Measurements from ENCODE around the gene PLXNC1.

PLXNC1 gene

DNA sequence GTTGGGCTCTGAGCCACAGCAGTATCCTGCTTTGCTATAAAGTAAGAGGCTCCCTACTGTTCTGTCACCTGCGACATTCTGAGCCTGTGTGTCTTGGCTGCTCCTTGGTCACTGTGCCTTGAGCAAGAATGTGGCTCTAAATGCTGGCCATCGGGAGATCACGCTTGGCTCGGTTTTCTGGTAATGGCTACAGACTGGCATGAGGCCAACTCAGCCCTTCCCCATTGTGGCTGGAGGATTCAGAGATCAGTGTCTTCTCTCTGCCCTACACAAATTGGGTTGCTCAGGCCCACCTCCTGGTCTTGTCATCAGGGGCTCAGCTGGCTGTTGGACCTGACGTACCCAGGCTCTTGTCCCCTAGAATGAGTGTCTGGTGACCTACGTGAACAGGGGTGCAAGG is 94.5 kb downstream of the PLXNC1 start:
- no peak for DNase-seq (ENCODE audit: low spot score)

DNA sequence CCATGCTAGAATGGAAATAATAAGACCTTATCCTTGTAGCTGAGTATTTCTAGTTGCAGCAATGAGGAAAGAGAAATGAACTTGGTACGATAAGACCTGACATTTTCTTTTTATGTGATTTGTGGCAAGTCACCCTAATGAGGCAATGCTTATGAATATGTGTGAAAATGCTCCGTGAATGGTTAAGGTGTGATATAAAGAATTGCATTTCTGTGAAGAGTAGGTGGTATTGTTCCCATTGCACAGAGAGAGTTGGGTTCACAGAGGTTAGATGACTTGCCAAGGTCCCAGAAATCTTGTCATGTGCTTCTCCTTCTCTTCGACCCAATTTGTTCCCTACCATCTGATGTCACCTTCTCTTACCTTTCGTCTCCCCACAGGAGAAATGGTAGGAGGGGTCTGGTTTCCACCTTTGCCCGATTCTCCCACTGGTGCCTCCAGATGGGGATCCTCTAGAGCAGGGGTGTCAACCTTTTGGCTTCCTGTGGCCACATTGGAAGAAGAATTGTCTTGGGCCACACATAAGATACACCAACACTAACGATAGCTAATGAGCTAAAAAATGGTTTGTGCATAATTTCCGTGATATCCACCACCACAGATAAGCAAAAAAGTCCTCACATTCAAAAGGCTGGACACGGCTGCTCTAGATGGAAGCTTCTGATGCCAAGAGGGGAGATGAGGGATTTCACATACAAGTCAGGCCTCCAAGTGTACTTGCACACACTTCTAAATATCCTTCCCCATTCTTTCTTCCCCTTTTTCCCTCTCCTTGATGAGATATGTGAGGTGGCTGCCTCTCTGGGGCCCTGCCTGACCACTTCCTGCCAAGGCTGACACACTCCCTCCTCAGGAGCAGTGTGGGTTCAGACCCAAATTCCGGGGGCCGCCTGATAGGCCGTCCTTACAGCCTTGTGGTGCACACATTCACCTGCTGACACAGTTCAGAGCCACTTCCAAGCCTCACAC is 96.1 kb downstream of the PLXNC1 start:
- DNase-seq (ENCODE audit: low spot score): no peak

- DNase-seq (ENCODE audit: low spot score): no peak
These were observed 97.4 kb downstream of the PLXNC1 start for GRCh38 chr12:94245631-94246383.

DNA sequence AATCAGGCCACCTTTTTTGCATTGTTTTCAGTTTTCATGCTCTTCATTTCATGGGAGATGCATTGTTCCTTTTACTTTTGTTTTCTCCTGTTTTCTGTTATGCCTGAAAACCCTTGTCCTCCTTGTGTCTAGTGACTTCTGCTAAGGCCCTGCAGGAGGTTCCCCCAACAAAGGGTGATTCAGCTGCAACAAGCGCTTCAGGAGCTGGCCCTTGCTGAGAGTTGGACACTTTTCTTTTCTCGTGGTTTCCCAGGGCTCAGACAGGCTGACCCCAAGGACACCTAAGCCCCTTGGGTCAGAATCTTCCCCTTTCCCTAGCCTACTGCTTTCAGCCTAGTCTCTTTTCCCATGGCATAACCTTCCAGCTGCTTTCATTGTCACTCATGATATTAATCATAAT is 98.9 kb downstream of the PLXNC1 start:
- DNase-seq (ENCODE audit: low spot score): no peak

DNA sequence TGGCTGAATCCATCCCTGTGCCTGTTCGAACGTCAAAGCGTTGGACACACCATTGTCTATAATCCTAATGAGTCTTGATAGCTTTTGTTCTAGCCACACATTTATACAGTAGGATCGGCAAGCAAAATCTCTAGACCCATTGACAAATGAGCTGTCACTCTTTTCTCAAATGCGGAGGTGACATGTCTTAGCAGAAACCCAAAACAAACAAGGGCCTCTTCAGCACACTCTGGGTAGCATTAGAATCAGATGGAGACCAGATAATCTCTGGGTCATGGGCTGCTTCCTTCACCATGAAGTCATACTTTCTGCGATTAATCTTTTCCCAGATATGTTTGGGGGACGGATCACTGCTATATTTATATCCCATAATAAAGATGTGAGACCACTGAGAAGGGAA is 100.2 kb downstream of the PLXNC1 start:
- no peak for DNase-seq (ENCODE audit: low spot score)

GRCh38 chr12:94250130-94250529 is 101.8 kb downstream of the PLXNC1 start:
- no peak for DNase-seq (ENCODE audit: low spot score)

DNA sequence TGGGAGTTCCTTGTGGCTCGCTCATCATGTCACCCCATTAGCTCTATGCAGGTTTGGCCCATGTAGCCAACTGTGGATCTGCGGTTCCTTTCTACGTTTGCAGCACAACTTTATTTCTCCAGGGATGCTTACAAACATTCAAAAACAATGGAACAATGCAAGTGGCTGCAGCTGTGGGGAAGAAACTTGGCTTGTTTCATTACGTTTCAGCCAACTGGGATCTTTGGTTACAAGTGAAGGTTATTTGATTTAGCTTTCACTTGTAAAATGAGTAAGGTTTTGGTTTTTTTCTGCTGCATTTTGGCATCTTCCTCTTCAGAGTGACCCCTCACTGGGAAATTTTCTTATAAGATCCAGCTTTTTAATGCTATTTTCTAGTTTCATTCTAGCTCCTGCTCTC is 105.9 kb downstream of the PLXNC1 start:
- no peak for DNase-seq (ENCODE audit: low spot score)

GRCh38 chr12:94255006-94255405 is 106.6 kb downstream of the PLXNC1 start:
- no peak for DNase-seq (ENCODE audit: low spot score)

GRCh38 chr12:94255428-94255827 is 107.1 kb downstream of the PLXNC1 start:
- DNase-seq (ENCODE audit: low spot score): no peak

- no peak for DNase-seq (ENCODE audit: low spot score)
These were observed 110.2 kb downstream of the PLXNC1 start for GRCh38 chr12:94258593-94258992.

DNA sequence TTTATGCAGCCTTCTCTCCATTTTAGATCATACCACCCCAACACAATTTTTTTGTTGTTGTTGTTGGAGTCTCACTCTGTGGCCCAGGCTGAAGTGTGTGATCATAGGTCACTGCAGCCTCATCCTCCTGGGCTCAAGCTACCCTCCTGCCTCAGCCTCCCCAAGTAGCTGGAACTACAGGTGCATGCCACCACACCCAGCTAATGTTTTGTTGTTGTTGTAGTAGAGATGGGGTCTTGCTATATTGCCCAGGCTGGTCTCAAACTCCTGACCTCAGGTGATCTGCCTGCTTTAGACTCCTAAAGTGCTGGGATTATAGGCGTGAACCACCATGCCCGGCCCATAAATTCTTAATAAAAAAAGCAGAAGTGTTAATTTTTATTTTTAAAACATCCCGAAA is 111.6 kb downstream of the PLXNC1 start:
- no peak for DNase-seq (ENCODE audit: low spot score)

GRCh38 chr12:94260717-94261116 is 112.3 kb downstream of the PLXNC1 start:
- DNase-seq (ENCODE audit: low spot score): no peak

GRCh38 chr12:94261119-94261518 is 112.7 kb downstream of the PLXNC1 start:
- no peak for DNase-seq (ENCODE audit: low spot score)

GRCh38 chr12:94261786-94262185 is 113.4 kb downstream of the PLXNC1 start:
- no peak for DNase-seq (ENCODE audit: low spot score)

- DNase-seq (ENCODE audit: low spot score): peak; percentile 71
These were observed 114.0 kb downstream of the PLXNC1 start for GRCh38 chr12:94262228-94263010.

DNA sequence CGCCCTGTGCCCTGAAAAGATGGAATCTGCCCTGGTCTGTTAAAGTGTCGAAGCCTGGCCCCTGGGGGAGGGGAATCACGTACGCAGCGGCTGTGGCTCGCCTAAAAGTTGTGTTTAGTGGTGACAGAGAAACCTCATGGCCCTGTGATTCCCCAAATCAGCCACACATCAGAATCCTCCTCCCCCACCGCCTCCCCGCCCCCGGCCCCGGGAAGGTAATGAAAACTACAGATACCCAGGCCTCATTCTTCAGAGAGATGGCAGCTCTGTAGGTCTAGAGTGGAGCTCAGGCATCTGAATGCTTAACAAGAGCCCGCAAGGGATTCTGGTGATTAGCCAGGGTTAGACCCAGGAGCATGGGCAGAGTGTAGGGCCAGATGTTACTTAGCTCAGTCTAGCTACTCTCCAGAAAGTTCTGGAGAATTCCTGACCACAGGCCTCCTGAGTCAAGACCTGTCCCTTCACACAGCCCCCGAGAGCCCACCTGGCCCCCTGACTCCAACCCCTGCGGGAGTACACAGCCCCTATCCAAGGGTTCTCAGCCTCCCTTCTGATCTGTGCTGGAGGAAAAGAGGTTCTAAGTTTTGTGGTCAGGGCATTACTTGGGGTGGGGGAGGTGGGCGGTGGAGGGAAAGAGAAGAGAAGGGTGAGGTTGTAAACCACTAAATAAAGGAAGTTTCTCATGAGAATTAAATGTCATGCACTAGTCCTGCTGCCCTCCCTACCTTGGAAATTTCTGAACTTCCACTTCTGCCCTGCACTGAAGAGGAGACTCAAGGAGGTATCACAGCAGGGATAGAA is 114.8 kb downstream of the PLXNC1 start:
- DNase-seq (ENCODE audit: low spot score): no peak

GRCh38 chr12:94263905-94264561 is 115.7 kb downstream of the PLXNC1 start:
- DNase-seq (ENCODE audit: low spot score): no peak

DNA sequence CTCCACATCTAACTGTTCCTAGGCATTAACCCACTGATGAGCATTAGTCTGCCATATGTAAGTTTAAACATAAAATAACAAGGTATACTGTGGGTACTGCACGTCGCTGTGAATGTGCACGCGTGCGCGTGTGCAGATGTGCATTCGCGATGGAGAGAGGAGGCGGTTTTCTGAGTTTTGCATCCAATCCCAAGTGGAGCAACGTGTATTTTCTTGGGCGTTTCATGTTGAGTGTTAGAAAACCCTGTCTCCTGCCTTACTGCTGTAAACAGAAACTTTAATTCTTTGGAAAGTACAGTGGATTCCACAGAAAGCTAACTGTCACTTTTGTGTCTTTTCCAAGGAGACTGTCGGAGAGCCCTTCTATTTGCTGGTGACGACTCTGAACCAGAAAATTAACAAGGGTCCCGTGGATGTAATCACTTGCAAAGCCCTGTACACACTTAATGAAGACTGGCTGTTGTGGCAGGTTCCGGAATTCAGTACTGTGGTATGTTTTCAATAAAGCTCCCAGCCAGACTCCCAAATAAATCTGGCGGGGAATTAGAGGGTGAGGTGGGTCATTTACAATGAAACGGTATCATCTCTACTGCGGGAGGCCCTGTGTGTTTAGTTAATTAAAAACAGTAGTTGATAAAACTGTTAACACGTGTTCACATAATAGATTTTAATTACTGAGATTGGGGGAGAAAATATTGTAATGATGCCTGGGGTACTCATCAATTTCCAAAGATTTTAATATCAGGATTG is 116.5 kb downstream of the PLXNC1 start:
- DNase-seq (ENCODE audit: low spot score): no peak

DNA sequence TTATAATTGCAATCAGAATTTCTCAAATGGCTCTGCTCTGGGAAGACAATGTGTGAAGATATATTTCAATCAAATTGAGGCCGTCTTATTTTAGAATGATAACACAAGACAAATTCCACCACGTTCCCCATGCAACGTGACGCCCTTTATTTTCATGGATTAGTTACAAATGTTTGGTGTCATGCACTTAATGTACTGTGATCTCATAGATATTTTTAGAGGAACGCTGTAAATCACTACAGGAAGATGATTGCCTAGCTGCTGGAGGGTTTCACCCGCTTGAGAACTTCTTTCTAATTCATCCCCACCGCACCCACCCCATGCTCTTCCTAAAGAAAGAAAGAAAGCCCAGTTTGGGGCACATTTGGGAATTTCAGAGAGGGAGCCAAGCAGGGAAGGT is 117.2 kb downstream of the PLXNC1 start:
- DNase-seq (ENCODE audit: low spot score): no peak

Measured in putamen (tissue), 1 donor.